Natural killer cell (primary cell): ENCODE measurements around the gene DAZL. TPM values are rescaled to one million over a fixed set of nuclear protein-coding genes. Genes with fewer than 3 reads are reported as not detected.

Source experiments
- ATAC-seq, 3 donors: fragments of 150-1000 bp in 2 of 3; fragments of 200-7000 bp in 1 of 3; cut with Tn5 transposase; 1 replicate in 1 of 3; 2 replicates in 2 of 3; pipeline ENCODE4 v1.10.0; 2021; ENCODE audit warnings: mild to moderate bottlenecking in 2 of 3, moderate library complexity in 2 of 3
- DNase-seq, 2 donors: peaks; one replicate each; pipeline versions ENCODE4 v3.0.0 to v3.0.0-alpha.2; 2013 to 2021; ENCODE audit warnings: mixed read lengths in 1 of 2
- H3K27ac ChIP-seq: one replicate; pipeline ENCODE4 v1.5.1; 2013; ENCODE audit warnings: mild to moderate bottlenecking, low read length
- H3K27me3 ChIP-seq: one replicate; pipeline ENCODE4 v1.6.1; 2013; ENCODE audit warnings: low read length; ENCODE audit not compliant: control insufficient read depth, insufficient read depth
- H3K36me3 ChIP-seq: one replicate; pipeline ENCODE4 v1.6.1; 2013; ENCODE audit warnings: low read length; ENCODE audit not compliant: control insufficient read depth, insufficient read depth
- H3K4me1 ChIP-seq: one replicate; pipeline ENCODE4 v1.6.1; 2013; ENCODE audit warnings: low read length; ENCODE audit not compliant: control insufficient read depth, insufficient read depth
- H3K4me3 ChIP-seq: one replicate; pipeline ENCODE4 v1.5.1; 2013; ENCODE audit warnings: low read length
- H3K9me3 ChIP-seq: one replicate; pipeline ENCODE4 v1.6.1; 2013; ENCODE audit warnings: low read length; ENCODE audit not compliant: control insufficient read depth, insufficient read depth
- H3K27ac Mint-ChIP-seq, 2 donors: one replicate each; pipeline ENCODE4 v1.8.0; 2022; ENCODE audit warnings: mild to moderate bottlenecking in 2 of 2, mixed read lengths in 2 of 2, moderate library complexity in 1 of 2
- H3K27me3 Mint-ChIP-seq, 2 donors: one replicate each; pipeline ENCODE4 v1.8.0; 2022; ENCODE audit warnings: low read depth in 2 of 2, mixed read lengths in 2 of 2
- H3K36me3 Mint-ChIP-seq: one replicate; pipeline ENCODE4 v1.8.0; 2022; ENCODE audit warnings: mixed read lengths
- H3K4me1 Mint-ChIP-seq, 2 donors: one replicate each; pipeline ENCODE4 v1.8.0; 2022; ENCODE audit warnings: mixed read lengths in 2 of 2
- H3K4me3 Mint-ChIP-seq: one replicate; pipeline ENCODE4 v1.8.0; 2022; ENCODE audit warnings: mild to moderate bottlenecking, moderate library complexity, mixed read lengths
- H3K9me3 Mint-ChIP-seq, 2 donors: one replicate each; pipeline ENCODE4 v1.8.0; 2022; ENCODE audit warnings: mixed read lengths in 2 of 2
- CTCF ChIP-seq: fragments of 200-600 bp; IDR thresholded peaks from one replicate; pipeline ENCODE4 v1.8.0; 2022; ENCODE audit warnings: antibody characterized with exemption
- WGBS: methylation state at CpG from one replicate; pipeline ENCODE4 v1.1.7; 2013; ENCODE audit warnings: missing lambda C conversion rate; ENCODE audit not compliant: insufficient coverage; 5-methylcytosine and 5-hydroxymethylcytosine counted together
- intact Hi-C: fragments of 100-400 bp; cut with micrococcal nuclease; formaldehyde crosslinking; loops from one replicate; pipeline ENCODE4 v1.14.2; 2022
- total RNA-seq, 4 donors: library from RNA; stranded (reverse); fragments of 120-200 nt in 1 of 4; gene quantifications; one replicate each; pipeline versions ENCODE4 v1.2.3 to v1.2.4, GENCODE V29; 2013 to 2022

DAZL gene
- total RNA-seq, 3 donors from 2014 or later (not counting 1 experiment from before 2014, with no cell fraction given) = not detected

GRCh38 chr3:16538507-16538906, 66.7 kb downstream of the DAZL start:
- H3K4me3 Mint-ChIP-seq = no peak overlapping the region
- no peak overlapping the region for H3K27ac Mint-ChIP-seq
- Histone ChIP-seq H3K27ac (no peak overlapping the region), H3K4me1 (peaks cover 9% of the 10 kb centered on the region), H3K36me3 (no peaks in the 10 kb centered on the region), H3K27me3 (no peaks in the 10 kb centered on the region), H3K4me3 (no peak overlapping the region), H3K9me3 (no peaks in the 10 kb centered on the region)
- peaks cover 9 to 19% of the 10 kb centered on the region in 2 donors for H3K4me1 Mint-ChIP-seq
- H3K9me3 Mint-ChIP-seq = no peaks in the 10 kb centered on the region
- no peaks in the 10 kb centered on the region for H3K36me3 Mint-ChIP-seq
- peaks cover 0 to 6% of the 10 kb centered on the region in 2 donors for H3K27me3 Mint-ChIP-seq
- DNase-seq = no peak
- intact Hi-C loops = no loop called here
- ATAC-seq = no peak
- no CpG with 5 or more reads among the region's 4 CpGs for WGBS
- no peak for TF ChIP-seq CTCF

DNA sequence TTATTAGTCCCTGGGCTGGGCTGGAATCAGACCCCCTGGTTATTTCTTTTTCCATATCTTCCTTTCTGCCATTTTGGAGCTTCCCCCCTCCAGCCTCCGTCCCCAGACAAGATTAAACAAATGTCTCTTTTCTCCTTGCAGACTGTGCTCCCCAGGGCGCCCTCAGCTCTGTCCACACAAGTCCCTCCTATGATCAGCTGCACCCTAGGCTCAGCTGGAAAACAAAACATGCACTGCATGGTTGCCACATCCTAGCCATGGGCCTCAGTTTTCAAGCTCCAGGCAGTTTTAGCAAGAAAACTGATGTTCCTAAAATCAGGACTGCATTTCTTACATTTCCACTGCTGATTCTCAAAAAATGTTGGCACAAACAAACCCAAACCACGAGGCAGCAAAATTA, 68.2 kb downstream of the DAZL start:
- H3K9me3 Mint-ChIP-seq = no peaks in the 10 kb centered on the region
- Histone ChIP-seq H3K36me3 (no peaks in the 10 kb centered on the region), H3K4me3 (no peak overlapping the region), H3K27ac (no peak overlapping the region), H3K9me3 (no peaks in the 10 kb centered on the region), H3K4me1 (peaks cover 1% of the 10 kb centered on the region), H3K27me3 (no peaks in the 10 kb centered on the region)
- H3K27ac Mint-ChIP-seq = no peak overlapping the region
- H3K4me1 Mint-ChIP-seq = peaks cover 0 to 9% of the 10 kb centered on the region in 2 donors
- DNase-seq (no peak), ATAC-seq (no peak)
- intact Hi-C loops = no loop called here
- H3K27me3 Mint-ChIP-seq = peaks cover 0 to 6% of the 10 kb centered on the region in 2 donors
- no peaks in the 10 kb centered on the region for H3K36me3 Mint-ChIP-seq
- TF ChIP-seq CTCF = no peak
- H3K4me3 Mint-ChIP-seq = no peak overlapping the region
- whole genome bisulfite sequencing = 80% methylated on average over 3 of the region's 3 CpGs

Other genes starting within 250 kb of the DAZL start
- 100 to 1,000 TPM; 112 to 135 (median 115) TPM for gene RFTN1, start 91.7 kb downstream of the DAZL start, total RNA-seq